ENCODE measurements around the gene LAMB4. TPM values are rescaled to one million over a fixed set of nuclear protein-coding genes. Genes with fewer than 3 reads are reported as not detected.

LAMB4 gene
- total and polyA plus RNA-seq, 2 of the 4 experiments (the other 2 are of a cell fraction), result 0.12 to 0.18 TPM

DNA sequence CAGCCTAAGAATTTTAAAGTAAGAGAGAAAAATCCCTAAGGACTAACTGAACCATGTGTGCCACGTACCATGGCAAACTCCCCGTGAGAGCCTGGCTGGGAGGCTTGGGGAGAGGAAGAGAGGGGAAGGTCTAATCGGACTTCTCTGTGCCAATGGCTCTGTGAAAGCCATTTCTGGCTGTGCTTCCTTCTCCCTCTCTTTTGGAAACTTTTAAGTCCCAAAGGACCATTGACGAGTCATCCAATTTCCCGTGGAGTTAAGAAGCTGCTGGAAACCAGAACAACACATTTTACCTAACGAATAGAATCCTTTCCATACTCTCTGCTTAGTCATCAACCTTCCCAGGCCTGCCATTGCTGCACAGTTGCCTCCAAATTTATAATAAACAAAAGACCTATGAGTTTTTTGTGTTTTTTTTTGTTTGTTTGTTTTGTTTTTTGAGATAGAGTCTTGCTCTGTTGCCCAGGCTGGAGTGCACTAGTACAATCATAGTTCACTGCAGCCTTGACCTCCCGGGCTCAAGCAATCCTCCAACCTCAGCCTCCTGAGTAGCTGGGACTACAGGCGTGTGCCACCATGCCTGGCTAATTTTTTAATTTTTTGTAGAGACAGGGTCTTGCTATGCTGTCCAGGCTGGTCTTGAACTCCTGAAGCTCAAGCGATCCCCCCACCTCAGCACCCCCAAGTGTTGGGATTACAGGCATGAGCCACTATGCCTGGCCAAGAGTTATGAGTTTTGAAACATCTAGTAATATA, 140.4 kb downstream of the LAMB4 start (continued):
- TF ChIP-seq MAZ (IDR thresholded peaks at IDR 0.05; ENCODE audit: borderline replicate concordance, low read depth, low read length), result no peak

DNA sequence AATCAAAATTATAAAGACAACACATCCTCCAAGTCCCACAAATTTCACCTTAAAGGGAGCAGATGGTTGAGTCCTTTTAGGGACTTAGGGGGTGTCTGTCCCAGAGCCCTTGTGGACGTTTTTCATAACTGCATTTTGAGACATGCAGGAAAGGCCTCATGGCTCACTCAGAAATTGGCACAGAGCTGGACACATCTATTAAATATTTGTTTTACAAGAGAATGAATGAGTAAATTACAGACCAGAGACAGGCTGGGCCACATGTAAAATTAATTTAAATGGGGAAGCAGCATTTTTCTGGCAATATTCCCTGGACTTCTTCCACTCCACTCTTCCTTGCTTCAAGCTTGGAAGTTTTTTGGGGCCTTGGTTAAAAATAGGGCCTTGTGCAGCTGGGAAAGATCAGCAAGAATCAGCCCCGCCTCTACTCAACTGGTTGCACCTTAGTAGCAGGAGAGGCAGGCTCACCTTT, 147.2 kb downstream of the LAMB4 start:
- Histone ChIP-seq H2BK120ac (ENCODE audit: low read depth, low read length) (no peak overlapping the region), H3K9ac (ENCODE audit: low read depth, low read length) (no peak overlapping the region), H4K5ac (ENCODE audit: low read depth, low read length) (no peak overlapping the region), H3K4me3 (ENCODE audit: insufficient read depth, low read depth, low read length) (no peak overlapping the region), H3K18ac (ENCODE audit: low read depth, low read length) (no peak overlapping the region), H2AK9ac (replicated peaks; ENCODE audit: low read depth, low read length, poor library complexity) (no peak overlapping the region), H2BK15ac (ENCODE audit: low read depth, low read length) (no peak overlapping the region), H3K9me3 (ENCODE audit: control insufficient read depth, insufficient read depth, low read length) (no peaks in the 10 kb centered on the region), H3K4me1 (ENCODE audit: control insufficient read depth, insufficient read depth, low read length) (peaks cover 3% of the 10 kb centered on the region), H3K56ac (ENCODE audit: extremely low read depth, insufficient read depth, low read length) (no peak overlapping the region), H2BK5ac (ENCODE audit: low read depth, low read length, poor library complexity, severe bottlenecking) (no peak overlapping the region), H4K8ac (ENCODE audit: low read depth in 2 of 2, low read length in 2 of 2) (peak overlapping the region in 1 of 2 experiments; percentile 22; a peak in 1 of 4 replicates), H2BK20ac (ENCODE audit: low read depth, low read length) (no peak overlapping the region), H3K27ac (ENCODE audit: insufficient read depth, low read length) (no peak overlapping the region), H3K14ac (replicated peaks; ENCODE audit: low read depth, low read length) (no peak overlapping the region), H2AFZ (replicated peaks; ENCODE audit: low read length, poor library complexity) (no peak overlapping the region), H3K4ac (ENCODE audit: low read depth, low read length) (no peak overlapping the region), H2AK5ac (ENCODE audit: low read depth, low read length) (no peak overlapping the region), H3K9me1 (ENCODE audit: insufficient read depth, low read length) (peaks cover 5% of the 10 kb centered on the region; the same call in 1 of the 2 replicates), H3K27me3 (ENCODE audit: control insufficient read depth, insufficient read depth, low read length) (no peaks in the 10 kb centered on the region), H3K4me2 (ENCODE audit: low read depth, low read length) (0 out of 2 replicates have a peak overlapping the region, but pooled peaks have one; percentile 37), H4K91ac (ENCODE audit: insufficient read depth, low read depth, low read length) (no peak overlapping the region), H3K36me3 (ENCODE audit: control insufficient read depth, insufficient read depth, low read length) (peaks cover 70% of the 10 kb centered on the region), H3K79me1 (ENCODE audit: low read depth in 1 of 2, low read length in 2 of 2) (peaks cover 9 to 35% of the 10 kb centered on the region in 2 experiments; a peak in 3 of 4 replicates), H3K23ac (ENCODE audit: low read depth, low read length) (no peak overlapping the region), H4K20me1 (ENCODE audit: insufficient read depth, low read length) (peaks cover 24% of the 10 kb centered on the region; the same call in 1 of the 2 replicates)
- WGBS, 2 experiments (ENCODE audit: extremely low coverage in 2 of 2, insufficient read length in 1 of 2), result no CpG with 5 or more reads among the region's 2 CpGs
- dilution Hi-C loops (cut with HindIII; ENCODE audit: low sequenced_read_pairs, unreplicated experiment) (no loop called here), in situ Hi-C loops (cut with MboI; ENCODE audit: low sequenced_read_pairs) (no loop called here), intact Hi-C loops (cut with micrococcal nuclease) (loop anchor here (5.0 kb wide), 1 partner anchor 164 kb away; no protein-coding TSS in a partner anchor)
- ChIA-PET POLR2A (ENCODE audit: unreplicated experiment) (no interaction called here), CTCF (interaction anchor here (0.9 to 2.1 kb wide), 4 partner anchors 31 to 164 kb away, joined by 3 to 7 read pairs (median 4); no protein-coding TSS in a partner anchor)
- TF ChIP-seq RFX5 (IDR thresholded peaks at IDR 0.05; ENCODE audit: low read depth, low read length), result no peak
- BruUV-seq (replicated peaks), result no TSS peak
- peak; percentile 57 for DNase-seq
- ATAC-seq (ENCODE audit: low read depth), result peak; percentile 78
